ENCODE data around the gene MPEG1.

The MPEG1 gene, protein sequence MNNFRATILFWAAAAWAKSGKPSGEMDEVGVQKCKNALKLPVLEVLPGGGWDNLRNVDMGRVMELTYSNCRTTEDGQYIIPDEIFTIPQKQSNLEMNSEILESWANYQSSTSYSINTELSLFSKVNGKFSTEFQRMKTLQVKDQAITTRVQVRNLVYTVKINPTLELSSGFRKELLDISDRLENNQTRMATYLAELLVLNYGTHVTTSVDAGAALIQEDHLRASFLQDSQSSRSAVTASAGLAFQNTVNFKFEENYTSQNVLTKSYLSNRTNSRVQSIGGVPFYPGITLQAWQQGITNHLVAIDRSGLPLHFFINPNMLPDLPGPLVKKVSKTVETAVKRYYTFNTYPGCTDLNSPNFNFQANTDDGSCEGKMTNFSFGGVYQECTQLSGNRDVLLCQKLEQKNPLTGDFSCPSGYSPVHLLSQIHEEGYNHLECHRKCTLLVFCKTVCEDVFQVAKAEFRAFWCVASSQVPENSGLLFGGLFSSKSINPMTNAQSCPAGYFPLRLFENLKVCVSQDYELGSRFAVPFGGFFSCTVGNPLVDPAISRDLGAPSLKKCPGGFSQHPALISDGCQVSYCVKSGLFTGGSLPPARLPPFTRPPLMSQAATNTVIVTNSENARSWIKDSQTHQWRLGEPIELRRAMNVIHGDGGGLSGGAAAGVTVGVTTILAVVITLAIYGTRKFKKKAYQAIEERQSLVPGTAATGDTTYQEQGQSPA

DNA sequence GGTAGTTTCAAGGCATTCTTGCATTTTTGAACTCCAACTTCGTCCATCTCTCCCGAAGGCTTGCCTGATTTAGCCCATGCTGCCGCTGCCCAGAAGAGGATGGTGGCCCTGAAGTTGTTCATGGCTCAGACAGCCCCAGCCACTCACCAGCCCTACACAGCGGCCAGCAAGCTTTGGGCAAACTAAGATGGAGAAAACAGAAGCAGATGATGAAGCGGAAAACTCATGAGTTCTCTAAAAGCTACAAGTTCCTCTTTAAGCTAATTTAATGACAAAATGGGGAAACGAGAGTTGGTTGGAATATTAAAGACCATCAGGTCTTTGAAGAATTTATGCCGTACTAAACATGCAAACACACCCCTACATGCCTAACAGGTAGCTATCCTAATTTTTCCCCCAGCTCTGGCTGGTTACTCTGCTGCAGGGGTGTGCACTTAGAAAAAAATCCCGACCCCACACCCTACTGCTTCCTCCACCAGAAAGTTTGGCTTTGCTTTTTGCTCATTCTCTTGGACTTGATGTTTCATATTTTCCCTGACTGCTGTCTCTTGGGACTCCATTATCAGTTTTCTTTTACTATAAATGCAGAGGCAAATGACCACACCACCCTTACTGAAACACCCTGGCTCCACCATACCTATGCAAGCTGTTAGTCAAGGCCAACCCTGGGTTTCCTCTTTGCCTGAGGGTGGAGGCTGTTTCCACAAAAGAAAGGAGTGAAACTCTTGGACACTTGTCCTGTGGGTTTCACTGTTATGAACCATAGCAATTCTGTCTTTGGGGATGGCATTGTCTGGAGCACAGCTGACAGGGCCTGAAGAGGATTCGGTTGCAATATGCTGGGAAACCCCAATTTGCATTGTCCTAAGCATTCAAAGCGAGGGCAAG lies at the start of gene MPEG1:
MPEG1 (minus strand) TSS at position 184 of the 888 bp plus-strand sequence; CDS start at position 122, 62 bp downstream.
- no peak for DNase-seq

DNA sequence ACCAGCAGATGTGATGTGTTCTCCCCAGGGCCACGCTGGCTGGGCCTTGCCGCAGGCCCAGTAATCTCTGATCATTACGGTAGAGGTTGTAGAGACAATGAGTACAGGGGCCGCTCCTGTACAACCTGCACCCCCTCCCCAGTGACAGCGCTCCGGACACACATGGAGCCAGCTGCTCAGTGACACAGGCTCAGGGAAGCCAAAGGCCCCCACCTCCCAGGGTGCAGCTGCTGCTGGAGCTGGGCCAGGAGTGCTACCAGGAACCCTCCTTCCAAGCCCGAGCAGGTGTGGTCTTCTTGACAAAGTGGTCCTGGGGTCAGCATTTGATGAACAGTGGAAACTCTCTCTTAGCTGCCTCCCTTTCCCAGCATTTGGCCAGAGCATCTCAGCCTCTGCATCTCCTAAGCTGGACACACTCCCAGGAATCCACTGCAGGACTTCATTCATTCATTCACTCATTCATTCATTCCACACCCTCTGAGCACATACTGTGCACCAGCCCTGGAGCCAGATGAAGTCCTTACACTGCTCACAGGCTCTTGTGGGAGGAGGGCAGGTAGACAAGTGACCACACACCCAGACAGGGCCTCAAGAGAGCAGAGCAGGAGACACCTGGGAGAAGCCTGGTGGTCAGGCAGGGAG lies 49.6 kb upstream of the MPEG1 start:
- DNase-seq: no peak

DNA sequence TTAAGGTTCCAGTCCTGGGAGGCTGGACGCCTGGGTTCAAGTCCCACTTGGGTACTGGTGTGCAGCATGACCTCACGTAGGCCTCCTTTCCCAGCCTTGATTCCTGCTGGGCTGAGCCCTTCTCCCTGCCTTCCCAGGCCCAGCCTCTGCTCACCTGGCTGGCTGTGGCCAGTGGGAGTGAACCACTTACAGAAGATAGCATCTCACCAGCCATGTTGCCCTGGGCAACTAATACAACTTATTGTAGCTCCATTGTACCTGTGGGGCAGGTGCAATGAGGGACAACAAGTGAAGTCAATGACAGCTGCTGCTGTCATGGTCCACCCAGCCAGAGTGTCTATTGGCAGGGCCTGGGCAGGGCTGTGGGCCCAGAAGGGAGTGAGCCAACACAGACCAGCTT lies 48.4 kb upstream of the MPEG1 start:
- DNase-seq: no peak

DNA sequence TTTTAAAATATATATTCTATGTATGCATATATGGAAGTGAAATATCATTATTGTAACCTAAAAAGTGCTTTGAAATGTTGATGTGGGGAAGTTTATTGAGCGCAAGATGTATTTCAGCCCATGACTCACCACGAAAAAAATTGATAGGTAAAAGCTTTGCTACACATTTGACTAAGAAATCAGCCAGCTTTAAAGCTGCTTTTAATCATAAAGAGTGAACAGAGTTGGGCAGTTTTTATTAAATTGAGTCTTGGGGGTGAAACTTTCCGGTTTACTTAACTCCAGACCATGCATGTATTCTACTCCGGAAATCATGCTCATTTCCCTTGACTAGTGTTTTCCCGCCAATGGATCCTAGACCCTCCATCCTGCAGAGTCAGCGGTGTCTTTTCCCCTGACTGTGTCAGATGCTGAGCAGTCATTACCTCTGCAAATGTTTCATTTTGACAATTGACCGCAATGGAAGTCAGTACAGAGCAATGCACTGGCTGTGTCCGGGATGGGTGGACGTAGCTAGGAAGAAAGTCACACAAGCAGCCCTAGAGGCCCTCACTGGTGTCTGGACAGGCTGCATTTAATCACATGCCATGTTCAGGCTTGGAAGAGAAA lies 47.2 kb upstream of the MPEG1 start:
- no peak for DNase-seq

DNA sequence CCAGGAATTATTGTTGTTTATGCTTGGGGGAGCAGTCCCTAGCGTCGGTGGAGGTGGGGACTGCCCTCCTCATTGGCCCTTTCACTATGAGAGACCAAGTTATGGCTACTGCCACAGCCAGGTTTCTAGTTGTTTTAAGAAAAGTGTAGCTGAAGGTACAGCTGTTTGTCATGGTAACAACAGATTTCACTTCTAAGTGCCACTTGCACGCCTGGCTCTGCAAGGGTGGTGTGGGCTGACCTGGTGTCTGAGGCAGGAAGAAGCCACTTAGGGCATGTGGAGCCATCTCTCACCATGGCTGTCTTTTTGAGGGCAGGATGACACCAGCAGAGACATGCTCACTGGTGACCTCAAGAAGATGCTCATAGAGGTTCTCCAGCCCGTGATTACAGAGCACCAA lies 46.3 kb upstream of the MPEG1 start:
- DNase-seq: no peak

DNA sequence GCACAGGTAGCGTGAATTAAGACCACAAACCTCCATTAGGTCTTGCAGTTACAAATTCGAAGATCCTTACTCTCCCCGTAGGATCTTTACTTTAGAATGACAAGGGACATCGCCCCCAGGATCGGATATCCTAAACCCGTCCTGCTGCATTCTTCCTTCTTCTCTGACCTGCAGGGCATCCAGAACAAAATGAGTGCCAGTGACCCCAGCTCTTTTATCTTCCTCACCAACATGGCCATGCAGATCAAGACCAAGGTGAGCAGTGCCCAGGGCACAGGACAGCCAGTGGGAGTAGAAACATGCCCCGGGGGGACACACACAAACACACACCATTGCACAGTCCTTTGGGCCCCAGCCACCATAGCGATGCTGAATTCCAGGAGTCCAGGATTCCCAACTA lies 42.6 kb upstream of the MPEG1 start:
- no peak for DNase-seq

DNA sequence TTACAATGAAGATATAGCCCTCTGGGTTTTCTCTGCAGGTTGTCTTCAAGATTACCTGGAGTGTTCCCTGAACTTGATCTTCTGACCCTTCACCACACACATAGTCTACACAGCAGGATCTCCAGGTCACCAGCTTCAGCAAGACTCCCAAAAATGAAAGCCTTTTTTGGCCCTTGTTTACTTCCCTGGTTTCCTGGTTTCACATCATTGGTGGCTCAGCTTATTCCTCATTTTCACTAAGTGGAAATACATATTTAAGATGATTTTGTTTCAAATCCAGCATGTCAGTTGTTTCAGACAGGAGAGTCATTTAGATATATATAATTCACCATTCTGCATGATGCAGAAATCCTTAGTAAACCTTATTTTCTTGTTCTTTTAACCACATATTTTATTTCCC lies 41.6 kb upstream of the MPEG1 start:
- no peak for DNase-seq

DNA sequence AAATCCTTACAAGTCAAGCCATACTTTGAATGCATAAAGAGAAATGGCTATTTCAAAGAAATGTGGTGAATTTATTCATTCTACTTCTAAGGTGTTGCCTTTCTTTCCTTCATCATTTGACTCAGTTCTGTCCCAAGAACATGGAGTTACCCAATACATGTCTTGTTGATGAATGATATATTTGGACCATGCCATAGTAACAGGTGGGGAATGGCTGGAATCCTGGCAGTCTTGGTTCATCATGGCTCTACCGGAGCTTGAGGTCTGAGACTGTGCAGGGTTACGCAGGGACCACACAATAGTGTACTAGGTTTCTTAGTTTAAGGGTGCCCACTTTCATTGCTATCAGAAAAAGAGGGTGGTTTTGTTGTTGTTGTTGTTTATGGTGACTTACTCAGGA lies 40.3 kb upstream of the MPEG1 start:
- no peak for DNase-seq

DNA sequence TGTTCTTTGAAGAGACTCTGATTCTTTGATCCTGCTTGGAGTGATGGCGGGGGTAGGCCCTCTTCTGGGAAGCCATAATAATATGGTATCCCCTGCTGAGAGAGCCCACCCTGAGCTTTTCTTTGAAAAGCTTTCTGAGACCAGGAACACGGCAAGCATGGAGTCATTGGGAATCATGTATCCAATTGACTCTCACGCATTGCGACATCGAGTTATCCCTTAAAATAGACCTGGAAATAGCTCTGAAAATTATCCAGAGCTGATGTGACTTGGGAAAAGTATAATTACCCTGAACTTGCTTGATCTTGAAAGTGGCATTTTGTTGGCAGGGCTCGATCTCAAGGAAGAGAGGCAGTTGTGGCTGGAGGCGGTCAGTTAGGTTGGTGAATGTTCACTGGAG lies 36.8 kb upstream of the MPEG1 start:
- DNase-seq: no peak

DNA sequence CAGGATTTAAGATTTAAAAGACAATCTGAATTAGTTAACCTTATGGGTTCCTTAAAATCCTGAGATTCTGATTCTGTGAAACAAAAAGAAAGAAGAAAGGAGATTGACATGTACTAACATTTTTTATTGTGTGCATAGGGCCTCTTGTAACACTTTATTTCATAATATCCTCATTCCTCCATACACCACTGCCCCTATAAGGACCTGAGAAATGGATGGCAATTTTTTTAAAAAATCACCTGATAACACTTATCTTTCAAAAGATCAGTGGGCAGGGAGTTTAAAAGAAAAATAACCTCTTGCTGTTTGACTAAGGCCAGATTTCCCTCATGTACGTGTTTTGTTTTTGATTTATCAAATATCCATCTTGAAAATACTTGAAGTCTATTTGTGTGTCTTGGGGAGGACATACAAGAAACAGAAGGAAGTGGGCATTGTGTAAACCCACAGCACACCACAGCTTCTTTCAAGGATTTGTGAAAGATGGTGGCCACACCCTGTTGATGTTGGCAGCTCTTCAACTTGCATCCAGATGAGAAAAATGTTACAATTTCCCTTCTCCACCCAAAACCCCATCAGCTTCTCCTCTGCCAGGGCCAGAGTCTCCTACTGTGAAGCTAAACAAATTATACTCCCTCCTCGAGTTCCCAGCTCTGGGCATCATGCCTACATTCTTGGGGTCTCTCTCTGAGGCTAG lies 35.0 kb upstream of the MPEG1 start:
- DNase-seq: no peak

DNA sequence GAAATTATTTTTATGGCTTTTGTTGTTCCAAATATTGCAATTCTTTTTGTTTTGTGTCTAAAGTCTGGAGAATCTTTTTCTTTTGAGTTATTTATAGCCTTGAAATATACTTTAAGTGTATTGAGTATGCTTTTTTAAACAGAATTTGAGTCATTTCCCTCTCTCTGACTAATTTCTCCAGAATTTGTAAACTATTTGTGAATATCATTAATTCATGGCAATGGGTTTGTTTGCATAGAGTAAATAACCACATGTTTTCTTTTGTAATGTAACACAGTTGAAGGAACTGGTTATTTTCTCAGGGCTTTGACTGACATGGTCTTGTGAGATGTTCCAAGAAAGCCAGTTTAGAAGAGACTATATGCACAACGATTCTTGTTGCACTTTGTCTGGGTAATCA lies 30.9 kb upstream of the MPEG1 start:
- no peak for DNase-seq

DNA sequence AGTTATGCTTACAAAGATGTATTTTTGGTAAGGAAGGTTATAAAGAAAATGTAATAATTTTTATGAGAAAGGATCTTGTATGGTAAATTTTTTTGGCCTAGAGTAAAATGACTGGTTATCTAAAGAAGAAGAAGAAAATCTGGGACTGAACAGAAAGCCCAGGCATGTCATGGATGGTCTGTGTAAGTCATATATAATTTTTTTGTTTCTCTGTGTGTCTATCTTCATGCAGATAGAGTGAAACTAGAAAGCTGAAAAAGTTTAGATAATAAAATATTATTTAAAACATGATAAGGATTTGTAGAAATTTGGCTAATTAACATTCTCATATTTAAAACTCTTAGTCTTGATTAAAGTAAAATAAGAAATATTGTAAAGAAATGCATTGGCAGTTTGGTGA lies 27.6 kb upstream of the MPEG1 start:
- DNase-seq: no peak

DNA sequence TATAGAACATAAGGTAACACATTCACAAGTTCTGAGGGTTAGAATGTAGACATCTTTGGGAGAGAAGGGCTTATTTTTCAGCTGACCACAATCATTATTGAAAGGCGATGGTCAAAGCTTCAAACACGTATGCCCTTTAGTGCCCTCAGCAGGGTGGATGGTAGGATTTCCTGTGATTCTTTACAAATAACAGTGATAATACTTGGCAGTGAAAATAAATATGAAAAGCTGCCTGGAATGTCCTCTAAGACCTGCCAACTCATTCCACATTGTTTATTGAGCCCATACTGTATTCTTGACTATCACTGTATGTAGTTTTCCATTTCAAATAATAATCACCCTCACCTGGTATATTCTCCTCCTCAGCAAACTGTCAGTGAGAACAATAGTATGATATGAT lies 13.7 kb upstream of the MPEG1 start:
- DNase-seq: no peak

DNA sequence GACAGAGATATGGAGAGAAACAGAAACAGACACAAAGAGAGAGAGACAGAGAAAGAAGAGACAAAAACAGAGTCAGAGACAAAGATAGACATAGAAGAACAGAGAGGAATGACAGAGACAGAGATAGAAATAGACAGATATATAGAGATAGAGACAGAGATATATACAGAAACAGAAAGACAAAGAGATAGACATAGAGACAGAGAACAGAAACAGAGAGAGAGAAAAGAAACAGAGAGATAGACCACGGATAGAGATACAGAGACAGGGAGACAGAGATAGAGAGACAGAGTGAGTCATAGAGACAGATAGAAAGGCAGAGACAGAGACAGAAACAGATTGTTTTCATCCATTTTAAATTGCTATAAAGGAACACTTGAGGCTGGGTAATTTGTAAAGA lies 12.3 kb upstream of the MPEG1 start:
- no peak for DNase-seq

DNA sequence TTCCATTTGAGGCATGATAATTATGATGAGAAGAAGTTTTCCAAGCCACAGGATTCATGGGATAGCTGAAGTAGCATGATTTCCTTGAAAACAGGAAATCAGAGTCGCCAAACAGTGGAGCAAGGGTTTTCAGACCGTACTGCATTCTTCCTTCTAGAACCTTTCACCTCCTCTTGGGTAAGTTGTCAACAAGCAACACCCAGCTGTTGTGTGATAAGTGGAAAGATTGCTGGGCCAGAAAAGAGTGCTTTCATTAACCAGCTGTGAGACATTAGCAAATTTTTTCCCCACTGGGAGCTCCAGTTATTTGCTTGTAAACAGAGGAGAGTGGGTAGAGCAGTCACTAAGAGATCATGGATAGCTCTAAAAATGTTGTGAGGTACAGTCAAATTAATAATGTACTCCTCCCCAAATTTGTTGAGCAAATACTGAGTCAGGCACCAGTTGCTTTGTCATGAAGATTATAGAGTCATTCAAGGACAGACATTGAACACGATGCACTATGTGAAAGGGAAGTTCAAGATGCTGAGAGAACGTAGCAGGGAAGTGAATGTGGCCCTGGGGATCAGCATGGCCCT lies 11.7 kb upstream of the MPEG1 start:
- DNase-seq: no peak

DNA sequence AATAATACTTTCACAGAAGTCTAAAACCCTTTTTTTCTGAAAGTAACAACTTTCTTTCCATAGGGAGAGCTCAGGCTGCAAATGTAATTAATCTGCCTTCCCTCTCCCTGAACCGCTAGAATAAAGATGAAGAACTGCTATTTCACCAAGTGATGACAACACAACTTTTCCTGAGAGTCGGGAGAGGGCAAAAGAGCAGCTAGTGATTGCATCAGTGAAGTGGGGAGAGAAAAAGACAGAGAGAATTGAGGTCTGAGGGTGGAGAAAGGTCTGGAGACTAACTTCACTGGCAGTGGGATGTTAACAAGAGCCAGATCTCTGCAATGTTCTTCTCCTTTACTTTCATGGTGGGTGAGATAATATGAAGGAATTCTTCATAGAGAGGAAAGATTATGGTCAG lies 10.9 kb upstream of the MPEG1 start:
- DNase-seq: no peak

DNA sequence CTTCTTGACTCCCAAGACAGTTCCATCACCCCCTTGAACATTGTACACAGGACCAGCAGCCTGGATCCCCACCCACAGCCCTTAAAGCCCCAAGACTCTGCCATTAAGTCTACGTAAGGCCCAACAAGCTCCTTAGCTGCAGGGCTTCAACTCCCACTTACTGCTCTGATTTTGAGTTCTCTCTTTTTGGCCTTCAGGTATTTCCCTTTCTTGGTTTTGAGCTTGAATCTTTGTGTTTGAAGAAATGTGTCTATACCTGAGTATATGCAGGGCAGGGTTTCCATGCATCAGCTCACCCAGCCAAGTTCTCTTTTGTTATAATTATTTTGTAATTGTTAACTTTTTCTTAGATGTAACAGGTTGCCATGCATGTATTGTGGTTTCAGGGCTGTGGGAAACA lies 10.4 kb upstream of the MPEG1 start:
- no peak for DNase-seq

DNA sequence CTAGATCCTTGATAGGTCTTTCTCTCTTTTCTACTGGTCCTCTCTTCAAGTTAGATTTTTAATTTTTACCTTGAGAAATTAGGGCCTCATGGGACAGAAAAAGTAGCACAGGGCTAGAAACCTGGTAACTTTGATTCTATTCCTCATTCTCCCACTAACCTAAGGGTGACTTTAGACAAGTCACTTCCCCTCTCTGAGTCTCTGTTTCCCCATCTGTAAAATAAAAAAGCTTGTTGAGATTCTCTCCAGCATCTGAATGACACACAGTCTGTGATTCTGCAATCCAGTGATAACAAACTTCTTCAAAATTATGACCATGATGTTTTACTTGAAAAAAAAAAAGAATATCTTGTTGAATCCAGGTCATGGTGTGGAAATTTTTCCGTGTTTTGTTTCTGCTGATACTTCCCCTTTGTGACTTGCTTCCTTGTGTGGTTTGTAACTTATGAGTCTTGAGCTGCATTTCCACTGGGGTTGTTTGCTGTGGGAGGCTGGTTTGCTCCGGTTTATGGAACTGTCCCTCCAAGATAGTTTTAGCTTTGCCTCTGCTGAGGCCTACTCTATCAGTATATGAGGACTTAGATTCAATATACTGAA lies 9.8 kb upstream of the MPEG1 start:
- DNase-seq: no peak

DNA sequence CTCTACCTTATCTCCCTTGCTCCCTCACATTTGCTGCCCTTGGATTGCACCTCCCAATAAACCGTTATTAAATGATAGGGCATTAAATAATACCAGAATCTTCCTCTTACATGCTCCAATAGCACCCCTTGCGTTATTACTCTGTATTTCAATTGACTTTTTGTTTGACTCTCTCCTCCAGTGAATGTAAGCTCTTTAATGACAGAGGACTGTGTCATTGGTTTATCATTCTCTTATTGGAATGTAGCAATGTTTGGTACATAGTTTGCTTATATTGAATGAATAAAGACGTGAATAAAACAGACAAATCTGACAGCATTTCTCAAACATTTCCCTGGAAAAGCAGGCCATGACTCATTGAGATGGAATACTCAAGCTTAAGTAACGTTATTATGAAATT lies 8.7 kb upstream of the MPEG1 start:
- no peak for DNase-seq

DNA sequence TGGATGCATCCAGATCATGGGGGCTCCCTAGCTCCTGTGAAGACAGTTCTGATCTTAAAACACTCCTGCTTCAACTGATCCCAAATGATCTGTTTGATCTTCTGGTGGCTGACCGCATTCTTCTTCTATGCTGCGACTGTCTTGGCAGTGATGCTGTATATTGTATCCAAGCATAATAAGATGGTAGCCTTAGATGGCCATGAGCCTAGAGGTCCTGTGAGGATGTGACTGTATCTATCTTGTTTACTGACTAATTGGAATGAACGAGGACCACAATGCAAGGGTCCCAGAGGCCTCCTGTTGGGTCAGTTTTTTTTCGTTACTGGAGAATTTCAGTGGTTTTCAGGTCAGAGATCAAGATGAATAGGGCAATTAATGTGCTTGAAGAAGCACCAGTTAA lies 7.1 kb upstream of the MPEG1 start:
- DNase-seq: no peak

Measured in anterior cingulate cortex (tissue), 58 donors.